ENCODE data around the gene ARHGAP15. TPM values are rescaled to one million over a fixed set of nuclear protein-coding genes. Genes with fewer than 3 reads are reported as not detected.

Gene ARHGAP15
- total RNA-seq, 1 donor from 2014 or later: 32.2 TPM

- DNase-seq: no peak
Measured at GRCh38 chr2:143633419-143633818, 504.2 kb downstream of the ARHGAP15 start.

GRCh38 chr2:143635302-143635701 is 506.1 kb downstream of the ARHGAP15 start:
- DNase-seq: no peak

DNA sequence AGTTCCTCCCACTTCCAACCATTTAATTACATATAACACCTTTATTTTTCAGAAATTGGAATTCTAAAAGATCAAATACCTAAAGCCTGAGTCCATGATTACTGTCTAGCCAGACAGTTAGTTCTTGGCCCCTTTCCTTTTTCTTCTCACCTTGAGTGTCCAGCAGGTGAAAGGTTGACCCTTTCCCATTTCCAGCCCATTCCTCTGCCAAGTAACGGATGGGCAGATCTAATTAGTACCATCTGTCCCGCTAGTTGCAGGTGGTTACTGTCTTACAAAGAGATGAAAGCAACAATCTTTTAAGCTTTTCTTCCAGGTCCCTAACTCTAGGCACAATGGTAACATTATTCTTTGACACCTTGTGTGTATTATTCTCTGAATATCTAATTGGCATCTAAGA is 506.7 kb downstream of the ARHGAP15 start:
- no peak for DNase-seq

- DNase-seq: no peak
Measured at GRCh38 chr2:143640826-143641225, 511.6 kb downstream of the ARHGAP15 start.

DNA sequence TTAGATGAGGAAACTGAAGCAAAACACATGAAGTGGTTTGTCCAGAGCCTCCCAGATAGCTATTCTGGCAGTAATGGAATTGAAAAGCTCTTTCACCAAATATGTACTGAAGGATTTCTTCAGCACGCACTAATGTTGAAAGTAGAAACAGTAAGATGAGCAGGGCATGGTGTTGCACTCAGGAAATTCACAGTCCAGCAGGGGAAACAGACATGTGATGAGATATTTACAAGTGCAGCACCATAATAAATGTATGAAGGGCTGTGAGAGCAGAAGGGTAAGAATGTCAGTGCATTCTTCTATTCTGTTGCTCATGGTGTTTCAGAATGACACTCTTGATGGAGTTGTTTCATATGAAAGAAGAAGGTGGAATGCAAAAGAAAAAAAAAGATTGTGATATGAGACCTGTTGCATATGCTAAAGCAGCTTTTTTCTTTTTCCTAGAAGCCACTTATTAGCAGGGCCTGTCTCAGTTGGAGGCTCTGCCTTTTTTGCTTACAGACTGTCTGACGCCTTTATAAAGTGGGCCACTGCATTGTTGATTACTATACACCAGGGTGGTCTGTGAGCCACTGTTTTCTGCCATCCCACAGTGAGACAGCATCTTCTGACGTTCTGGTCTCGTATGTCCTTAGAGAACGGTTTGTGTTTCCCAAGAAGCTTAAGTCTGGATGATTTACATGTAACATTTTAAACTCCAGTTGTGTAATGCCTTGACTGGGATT is 516.9 kb downstream of the ARHGAP15 start:
- DNase-seq: no peak

GRCh38 chr2:143649226-143649740 is 520.1 kb downstream of the ARHGAP15 start:
- DNase-seq: peak; percentile 60

- DNase-seq: no peak
Measured at GRCh38 chr2:143652692-143653091, 523.5 kb downstream of the ARHGAP15 start.

- DNase-seq: no peak
Measured at GRCh38 chr2:143668234-143668633, 539.0 kb downstream of the ARHGAP15 start.

DNA sequence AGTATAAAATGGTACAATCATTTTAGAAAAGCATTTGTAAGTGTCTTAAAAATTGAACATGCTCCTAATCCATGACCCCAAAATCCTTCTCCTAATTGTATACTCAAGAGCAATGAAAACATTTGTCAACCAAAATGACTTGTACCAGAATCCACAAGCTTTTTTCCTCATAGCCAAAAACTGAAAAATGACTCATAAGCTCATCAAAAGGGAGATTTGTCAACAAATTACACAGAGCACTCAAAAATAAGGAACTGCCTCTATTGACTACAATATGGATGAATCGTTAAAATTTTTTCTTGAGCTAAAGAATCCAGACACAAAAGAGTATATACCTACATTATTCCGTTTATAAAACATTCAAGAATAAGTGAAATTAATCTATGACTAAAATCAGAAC is 544.8 kb downstream of the ARHGAP15 start:
- DNase-seq: no peak

DNA sequence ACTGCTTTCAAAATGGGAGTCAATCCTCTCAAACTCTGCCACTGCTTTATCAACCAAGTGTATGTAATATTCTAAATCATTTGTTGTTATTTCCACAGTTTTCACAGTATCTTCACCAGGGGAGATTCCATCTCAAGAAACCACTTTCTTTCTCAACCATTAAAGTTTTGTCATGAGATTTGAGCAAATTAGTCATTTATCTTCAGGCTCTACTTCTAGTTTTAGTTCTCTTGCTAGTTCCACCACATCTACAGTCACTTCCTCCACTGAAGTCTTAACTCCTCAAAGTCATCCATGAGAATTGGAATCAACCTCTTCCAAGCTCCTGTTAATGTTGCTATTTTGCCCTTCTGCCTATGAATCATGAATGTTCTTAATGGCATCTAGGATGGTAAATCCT is 545.8 kb downstream of the ARHGAP15 start:
- no peak for DNase-seq

GRCh38 chr2:143679617-143680016 is 550.4 kb downstream of the ARHGAP15 start:
- peak; percentile 76 for DNase-seq

GRCh38 chr2:143680885-143681405 is 551.7 kb downstream of the ARHGAP15 start:
- no peak for DNase-seq

DNA sequence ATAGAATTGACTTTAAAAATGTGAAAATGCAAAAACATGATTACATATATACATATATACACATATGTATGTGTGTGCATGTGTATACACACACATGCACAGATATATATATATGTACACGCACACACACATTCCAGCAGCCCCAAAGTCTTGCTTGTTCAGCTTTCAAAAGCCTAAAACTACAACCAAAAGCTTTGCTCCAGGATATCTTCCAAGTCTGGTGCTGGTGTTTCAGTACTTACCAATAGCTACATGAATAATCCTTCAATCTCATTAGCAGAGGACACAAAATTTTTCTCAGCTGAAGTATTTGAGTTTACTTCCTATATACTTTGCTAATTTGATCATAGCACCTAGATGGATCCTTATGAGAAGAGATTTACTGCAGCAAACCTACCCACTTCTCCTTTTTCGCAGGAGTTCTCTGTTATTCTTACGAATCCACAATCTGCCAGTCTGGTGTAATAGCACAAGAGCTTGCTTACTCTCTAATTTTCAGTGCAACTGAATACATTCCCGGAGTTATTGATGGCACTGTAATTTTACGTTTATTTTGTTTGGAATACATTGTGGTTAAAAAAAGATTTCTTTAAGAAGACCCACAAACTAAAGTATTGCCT is 553.3 kb downstream of the ARHGAP15 start:
- DNase-seq: no peak

DNA sequence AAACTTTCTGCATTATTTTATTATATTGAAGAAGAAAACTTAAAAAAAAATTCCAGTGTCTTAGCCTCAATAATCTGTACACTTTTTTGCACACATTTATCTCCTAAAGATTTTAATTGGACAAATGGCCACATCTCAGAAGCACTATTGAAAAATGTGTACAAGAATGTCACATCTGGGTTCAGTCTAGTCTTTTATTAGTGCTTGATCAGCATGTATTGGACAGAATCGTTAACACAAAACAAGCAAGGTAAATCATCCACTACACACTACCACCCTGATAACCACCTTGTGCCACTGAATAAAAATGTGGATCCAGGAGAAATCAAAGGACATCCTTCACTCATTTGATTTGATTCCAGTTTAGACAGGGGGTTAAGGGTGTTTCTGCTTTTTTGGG is 554.8 kb downstream of the ARHGAP15 start:
- no peak for DNase-seq

GRCh38 chr2:143684551-143685320 is 555.5 kb downstream of the ARHGAP15 start:
- peak; percentile 70 for DNase-seq

GRCh38 chr2:143685421-143686078 is 556.3 kb downstream of the ARHGAP15 start:
- peak; percentile 96 for DNase-seq

- peak; percentile 74 for DNase-seq
Measured at GRCh38 chr2:143686585-143687164, 557.5 kb downstream of the ARHGAP15 start.

- no peak for DNase-seq
Measured at GRCh38 chr2:143688248-143688647, 559.0 kb downstream of the ARHGAP15 start.

- DNase-seq: no peak
Measured at GRCh38 chr2:143688815-143689214, 559.6 kb downstream of the ARHGAP15 start.

DNA sequence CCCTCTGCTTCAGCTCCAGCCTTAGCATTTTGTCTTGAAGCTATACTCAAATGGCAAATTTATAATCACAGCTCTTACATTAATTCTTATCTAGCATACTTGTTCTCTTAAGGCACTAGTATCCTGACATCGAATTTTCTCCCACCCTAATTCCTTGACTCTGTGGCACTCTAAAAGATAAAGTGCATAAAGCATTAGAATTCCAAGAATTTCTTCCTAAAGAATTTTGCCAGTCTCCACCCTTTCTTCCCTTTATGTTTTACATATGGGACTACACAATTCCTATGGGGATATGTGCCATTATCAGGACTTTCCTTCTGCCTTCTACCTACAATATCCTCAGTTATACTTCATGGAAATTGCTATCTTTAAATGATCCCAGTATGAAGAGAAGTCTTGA is 560.3 kb downstream of the ARHGAP15 start:
- no peak for DNase-seq

DNA sequence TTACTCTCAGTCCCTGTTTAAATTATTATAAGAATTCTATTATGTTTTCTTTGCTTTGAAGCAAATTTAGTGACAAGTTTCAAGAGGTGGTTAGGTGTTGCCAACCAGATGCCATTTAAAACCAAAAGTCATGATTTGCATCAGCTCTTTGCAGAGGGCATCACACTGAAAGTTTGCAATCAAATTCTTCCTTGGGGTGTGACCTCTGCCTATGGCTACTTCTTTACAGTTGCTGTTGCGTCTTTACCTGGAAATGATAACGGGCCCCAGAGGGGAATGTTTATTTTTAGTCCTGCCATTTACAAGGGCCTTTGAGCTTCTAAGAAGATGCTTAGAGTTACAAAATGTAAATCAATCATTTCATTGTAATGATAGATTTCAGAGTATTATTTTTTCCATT is 561.0 kb downstream of the ARHGAP15 start:
- DNase-seq: no peak

DNA sequence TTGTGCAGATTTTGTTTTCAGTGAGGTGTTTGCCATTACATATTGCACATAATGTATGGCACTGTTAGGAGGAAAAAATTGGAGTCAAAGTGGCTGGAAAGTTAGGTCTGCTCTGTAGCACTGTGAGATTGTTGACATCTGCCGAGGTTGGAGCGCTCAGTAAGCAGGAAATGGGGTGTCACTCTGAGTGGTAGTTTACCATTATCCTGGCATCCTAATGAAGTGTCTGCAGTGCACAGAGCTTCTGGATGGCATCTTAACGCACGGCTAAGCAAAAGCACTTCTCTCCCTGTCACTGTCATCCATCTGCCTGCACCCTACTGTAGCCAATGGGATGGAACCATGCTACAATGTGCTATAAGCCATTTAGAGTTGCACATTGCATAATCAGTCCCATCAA is 561.9 kb downstream of the ARHGAP15 start:
- no peak for DNase-seq
